ENCODE data around the gene DNTT. TPM values are rescaled to one million over a fixed set of nuclear protein-coding genes. Genes with fewer than 3 reads are reported as not detected.

The DNTT gene
- total RNA-seq, 1 donor from 2014 or later = not detected

- Histone ChIP-seq H3K4me3 (no peak overlapping the region), H4K20me1 (ENCODE audit: low read depth) (no peaks in the 10 kb centered on the region), H3K27me3 (no peaks in the 10 kb centered on the region), H3F3A (ENCODE audit: low read depth) (no peaks in the 10 kb centered on the region), H3K9ac (no peak overlapping the region), H3K4me2 (no peak overlapping the region), H3K27ac (no peak overlapping the region), H3K4me1 (peaks cover 5% of the 10 kb centered on the region), H3K36me3 (no peaks in the 10 kb centered on the region), H3K79me2 (ENCODE audit: low read depth) (no peaks in the 10 kb centered on the region), H3K9me3 (ENCODE audit: low read depth) (no peaks in the 10 kb centered on the region), H2AFZ (replicated peaks) (peak overlapping the region; percentile 86)
- Mint-ChIP-seq H3K4me3 (no peak overlapping the region), H3K27ac (no peak overlapping the region), H3K4me1 (peaks cover 17% of the 10 kb centered on the region), H3K27me3 (ENCODE audit: insufficient read depth, low read depth) (no peaks in the 10 kb centered on the region), H3K36me3 (no peaks in the 10 kb centered on the region), H3K9me3 (peaks cover 5% of the 10 kb centered on the region)
- no peak for DNase-seq (ENCODE audit: low spot score)
- TF ChIP-seq EZH2 (IDR thresholded peaks at IDR 0.05) (no peak), EZH2phosphoT487 (IDR thresholded peaks at IDR 0.05) (no peak)
- TF ChIP-seq, protein P1, sequence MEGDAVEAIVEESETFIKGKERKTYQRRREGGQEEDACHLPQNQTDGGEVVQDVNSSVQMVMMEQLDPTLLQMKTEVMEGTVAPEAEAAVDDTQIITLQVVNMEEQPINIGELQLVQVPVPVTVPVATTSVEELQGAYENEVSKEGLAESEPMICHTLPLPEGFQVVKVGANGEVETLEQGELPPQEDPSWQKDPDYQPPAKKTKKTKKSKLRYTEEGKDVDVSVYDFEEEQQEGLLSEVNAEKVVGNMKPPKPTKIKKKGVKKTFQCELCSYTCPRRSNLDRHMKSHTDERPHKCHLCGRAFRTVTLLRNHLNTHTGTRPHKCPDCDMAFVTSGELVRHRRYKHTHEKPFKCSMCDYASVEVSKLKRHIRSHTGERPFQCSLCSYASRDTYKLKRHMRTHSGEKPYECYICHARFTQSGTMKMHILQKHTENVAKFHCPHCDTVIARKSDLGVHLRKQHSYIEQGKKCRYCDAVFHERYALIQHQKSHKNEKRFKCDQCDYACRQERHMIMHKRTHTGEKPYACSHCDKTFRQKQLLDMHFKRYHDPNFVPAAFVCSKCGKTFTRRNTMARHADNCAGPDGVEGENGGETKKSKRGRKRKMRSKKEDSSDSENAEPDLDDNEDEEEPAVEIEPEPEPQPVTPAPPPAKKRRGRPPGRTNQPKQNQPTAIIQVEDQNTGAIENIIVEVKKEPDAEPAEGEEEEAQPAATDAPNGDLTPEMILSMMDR (IDR thresholded peaks at IDR 0.05) = no peak
Measured at GRCh38 chr10:96263669-96264068, 40.6 kb upstream of the DNTT start.

- TF ChIP-seq, protein P1 (IDR thresholded peaks at IDR 0.05) = no peak
- no peak for TF ChIP-seq EZH2 (IDR thresholded peaks at IDR 0.05)
- no peaks in the 10 kb centered on the region for H3F3A ChIP-seq (ENCODE audit: low read depth)
- H3K79me2 ChIP-seq (ENCODE audit: low read depth) = no peaks in the 10 kb centered on the region
- DNase-seq (ENCODE audit: low spot score) = no peak
- no peaks in the 10 kb centered on the region for H3K36me3 Mint-ChIP-seq
- H3K4me3 ChIP-seq = no peak overlapping the region
- no peak overlapping the region for H3K4me2 ChIP-seq
- H3K27me3 Mint-ChIP-seq (ENCODE audit: insufficient read depth, low read depth) = peaks cover 2% of the 10 kb centered on the region
- no peaks in the 10 kb centered on the region for H3K27me3 ChIP-seq
- peaks cover 15% of the 10 kb centered on the region for H3K4me1 Mint-ChIP-seq
- no peaks in the 10 kb centered on the region for H3K36me3 ChIP-seq
- no peak overlapping the region for H3K27ac Mint-ChIP-seq
- H3K27ac ChIP-seq = no peak overlapping the region
- H3K4me1 ChIP-seq = peaks cover 5% of the 10 kb centered on the region
- peaks cover 5% of the 10 kb centered on the region for H3K9me3 Mint-ChIP-seq
- H2AFZ ChIP-seq (replicated peaks) = no peak overlapping the region
- no peak overlapping the region for H3K4me3 Mint-ChIP-seq
- no peaks in the 10 kb centered on the region for H3K9me3 ChIP-seq (ENCODE audit: low read depth)
- H3K9ac ChIP-seq = no peak overlapping the region
- no peaks in the 10 kb centered on the region for H4K20me1 ChIP-seq (ENCODE audit: low read depth)
Measured at GRCh38 chr10:96264938-96265337, 39.3 kb upstream of the DNTT start.

DNA sequence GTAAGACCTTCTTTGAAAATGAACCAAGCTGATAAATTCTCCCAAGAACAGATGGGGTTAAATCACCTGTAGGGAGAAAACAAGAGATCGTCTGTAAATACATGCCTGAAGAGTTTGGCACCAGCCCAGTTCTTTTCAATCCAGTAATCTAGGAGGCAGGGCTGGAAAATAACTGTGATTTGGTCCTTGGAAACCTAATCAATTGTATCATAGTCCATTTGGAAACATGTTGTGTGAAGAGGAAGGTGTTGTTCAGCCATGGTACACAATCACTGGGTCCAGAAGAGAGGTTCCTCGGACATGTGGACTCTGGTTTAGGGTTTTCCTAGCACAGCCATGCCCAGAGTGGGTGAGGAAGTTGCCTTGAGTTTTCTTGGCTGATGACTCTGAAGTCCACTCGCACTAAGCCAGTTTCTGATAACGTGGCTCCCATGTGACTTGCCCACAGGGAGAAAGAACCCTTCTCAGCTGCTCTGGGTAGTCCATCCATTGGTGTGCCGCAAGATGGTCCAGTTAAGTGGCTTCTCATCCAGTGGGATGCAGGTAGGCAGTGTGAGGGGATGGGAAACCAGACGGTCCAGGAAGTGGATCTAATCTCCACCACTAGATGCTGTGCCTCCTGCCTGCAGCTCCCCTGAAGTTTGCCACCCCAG, 38.0 kb upstream of the DNTT start:
- Histone ChIP-seq H3K27me3 (no peaks in the 10 kb centered on the region), H3F3A (ENCODE audit: low read depth) (no peaks in the 10 kb centered on the region), H3K9me3 (ENCODE audit: low read depth) (no peaks in the 10 kb centered on the region), H3K36me3 (no peaks in the 10 kb centered on the region), H3K79me2 (ENCODE audit: low read depth) (no peaks in the 10 kb centered on the region), H3K27ac (no peak overlapping the region), H3K4me3 (no peak overlapping the region), H4K20me1 (ENCODE audit: low read depth) (no peaks in the 10 kb centered on the region), H3K9ac (no peak overlapping the region), H2AFZ (replicated peaks) (no peak overlapping the region), H3K4me2 (no peak overlapping the region), H3K4me1 (peaks cover 5% of the 10 kb centered on the region)
- TF ChIP-seq, protein P1 (IDR thresholded peaks at IDR 0.05) = no peak
- TF ChIP-seq EZH2phosphoT487 (IDR thresholded peaks at IDR 0.05) (no peak), EZH2 (IDR thresholded peaks at IDR 0.05) (no peak)
- Mint-ChIP-seq H3K9me3 (peaks cover 5% of the 10 kb centered on the region), H3K27ac (no peak overlapping the region), H3K4me1 (peaks cover 11% of the 10 kb centered on the region), H3K4me3 (no peak overlapping the region), H3K27me3 (ENCODE audit: insufficient read depth, low read depth) (peaks cover 2% of the 10 kb centered on the region), H3K36me3 (no peaks in the 10 kb centered on the region)
- no peak for DNase-seq (ENCODE audit: low spot score)
